Measurements from ENCODE around the gene CEBPE.
"Not testable (repeated sequence)": the region's sequence is repeated elsewhere in the genome, so short reads cannot be mapped to it uniquely, and the experiment has no call there.

The CEBPE gene

DNA sequence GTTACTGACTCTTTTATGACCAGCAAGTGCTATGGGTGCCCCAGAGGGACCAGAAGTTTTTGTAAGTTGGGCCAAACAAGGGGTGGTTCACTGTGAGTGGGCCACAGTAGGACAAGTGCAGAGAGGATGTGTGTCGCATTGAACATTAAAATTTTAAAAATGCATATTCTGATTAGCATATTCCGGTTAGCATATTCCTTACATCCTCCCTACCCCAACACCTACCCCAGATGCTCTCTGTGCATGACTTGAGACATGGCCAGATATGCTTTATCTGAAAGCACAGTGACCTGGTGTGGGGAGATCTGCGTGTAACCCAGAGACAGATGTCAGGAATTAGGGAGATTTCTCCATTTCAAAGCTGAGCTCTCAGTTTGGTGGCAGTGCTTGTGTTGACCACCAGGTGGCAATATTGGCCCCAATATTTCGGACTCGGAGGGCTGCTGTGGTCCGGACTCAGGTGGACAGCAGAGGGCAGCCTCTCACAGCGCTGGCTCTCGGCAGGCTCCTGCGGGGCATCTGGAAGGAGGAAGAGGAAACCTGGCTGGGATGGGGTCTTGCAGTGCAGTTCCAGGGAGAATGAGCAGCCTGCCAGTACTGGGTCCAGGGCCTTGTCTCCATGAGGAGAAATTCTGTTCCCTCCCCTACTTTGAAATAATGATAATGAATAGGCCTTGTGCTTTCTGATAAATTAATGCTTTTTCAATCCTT lies 1.6 kb upstream of the CEBPE start:
- peak; percentile 50 for DNase-seq (ENCODE audit: low read depth)

DNA sequence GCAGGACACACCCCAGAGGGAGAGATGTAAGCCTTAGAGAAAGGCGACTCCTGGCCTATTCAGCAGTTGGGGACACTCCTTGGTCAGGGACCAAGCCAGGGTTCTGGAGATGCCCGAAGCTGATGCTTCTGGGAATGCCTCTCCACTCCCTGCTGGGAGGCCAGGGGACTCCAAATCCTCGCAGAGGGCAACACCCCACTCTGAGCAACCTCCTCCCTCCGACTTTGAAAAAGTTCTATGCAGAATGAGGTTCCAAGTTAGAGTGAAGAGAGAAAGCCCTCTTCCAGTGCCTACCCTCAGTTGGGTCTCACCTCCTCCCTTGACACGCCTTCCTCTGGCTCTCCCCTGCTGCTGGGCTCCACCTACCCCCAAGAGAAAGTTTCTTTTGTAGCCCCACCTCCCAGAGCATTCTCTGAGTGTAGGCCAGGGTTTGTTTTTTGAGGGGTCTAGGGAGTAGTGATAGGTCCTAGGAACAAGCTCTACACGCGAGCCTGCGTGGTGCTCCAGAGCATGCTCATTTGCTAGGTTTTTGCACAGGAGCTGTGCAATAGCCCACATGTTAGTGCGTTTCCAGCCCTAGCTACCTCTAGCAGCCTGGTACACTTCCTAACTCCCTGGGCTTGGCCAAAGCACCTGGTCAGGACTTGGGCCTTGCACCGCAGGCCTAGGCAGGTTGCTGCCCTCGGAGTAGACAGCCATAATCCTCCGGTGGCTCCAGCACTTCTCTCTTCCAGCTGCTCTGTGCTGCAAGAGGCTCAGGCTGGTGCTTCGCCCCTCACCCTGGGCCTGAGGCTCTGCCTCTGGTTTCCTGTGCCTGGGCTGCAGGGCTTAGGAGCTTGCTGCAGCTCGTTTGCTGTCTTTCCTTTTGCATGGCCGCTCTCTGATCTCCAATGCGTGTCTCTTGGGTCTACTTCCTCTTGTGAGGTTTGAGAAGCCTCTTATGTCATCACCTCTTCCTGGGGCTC lies 590 bp upstream of the CEBPE start:
- no peak for DNase-seq (ENCODE audit: low read depth)

DNA sequence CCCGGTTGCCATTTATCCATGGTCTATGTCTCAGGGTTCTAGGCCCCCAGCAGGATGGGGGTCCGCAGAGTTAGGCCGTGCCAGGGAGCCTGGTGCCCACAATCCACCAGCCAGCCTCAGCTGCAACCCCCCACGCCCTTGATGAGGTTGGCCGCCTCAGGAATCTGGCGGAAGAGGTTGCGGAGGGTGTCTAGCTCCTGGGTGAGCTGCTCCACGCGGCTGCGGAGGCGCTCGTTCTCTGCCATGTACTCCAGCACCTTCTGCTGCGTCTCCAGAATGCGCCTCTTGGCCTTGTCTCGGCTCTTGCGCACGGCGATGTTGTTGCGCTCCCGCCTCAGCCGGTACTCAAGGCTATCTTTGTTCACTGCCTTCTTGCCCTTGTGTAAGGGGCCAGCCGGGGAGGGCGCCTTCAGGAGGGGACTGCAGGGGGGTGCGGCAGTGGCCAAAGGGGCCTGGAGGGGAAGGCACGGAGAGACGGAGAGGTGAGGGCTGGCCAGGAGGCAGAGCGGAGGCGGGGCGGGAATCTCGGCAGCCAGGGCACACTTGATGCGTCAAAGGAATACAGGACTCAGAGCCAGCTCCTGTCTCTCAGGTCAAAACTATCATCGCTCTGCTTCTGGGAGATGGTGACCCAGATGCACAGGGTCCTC lies 1.6 kb downstream of the CEBPE start:
- DNase-seq (ENCODE audit: low read depth) = no peak

DNA sequence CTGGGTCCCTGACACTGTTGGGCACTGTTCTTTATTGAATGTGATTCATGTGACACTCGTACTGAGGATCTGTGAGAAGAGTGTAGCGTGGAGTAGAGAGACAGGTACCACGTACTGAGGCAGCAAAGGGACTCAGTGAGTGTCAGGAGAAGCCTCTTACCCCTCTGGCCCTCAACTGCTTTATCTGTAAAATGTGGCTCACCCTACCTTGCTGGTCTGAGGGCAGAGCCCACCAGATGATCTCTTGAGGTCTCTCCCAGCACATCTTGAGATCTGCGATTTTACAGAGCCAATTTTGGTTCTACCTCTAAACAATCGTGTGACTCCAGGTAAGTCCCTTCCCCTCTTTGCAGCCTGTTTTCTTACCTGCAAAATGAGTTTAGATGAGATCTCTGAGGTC lies 3.1 kb downstream of the CEBPE start:
- no peak for DNase-seq (ENCODE audit: low read depth)

DNA sequence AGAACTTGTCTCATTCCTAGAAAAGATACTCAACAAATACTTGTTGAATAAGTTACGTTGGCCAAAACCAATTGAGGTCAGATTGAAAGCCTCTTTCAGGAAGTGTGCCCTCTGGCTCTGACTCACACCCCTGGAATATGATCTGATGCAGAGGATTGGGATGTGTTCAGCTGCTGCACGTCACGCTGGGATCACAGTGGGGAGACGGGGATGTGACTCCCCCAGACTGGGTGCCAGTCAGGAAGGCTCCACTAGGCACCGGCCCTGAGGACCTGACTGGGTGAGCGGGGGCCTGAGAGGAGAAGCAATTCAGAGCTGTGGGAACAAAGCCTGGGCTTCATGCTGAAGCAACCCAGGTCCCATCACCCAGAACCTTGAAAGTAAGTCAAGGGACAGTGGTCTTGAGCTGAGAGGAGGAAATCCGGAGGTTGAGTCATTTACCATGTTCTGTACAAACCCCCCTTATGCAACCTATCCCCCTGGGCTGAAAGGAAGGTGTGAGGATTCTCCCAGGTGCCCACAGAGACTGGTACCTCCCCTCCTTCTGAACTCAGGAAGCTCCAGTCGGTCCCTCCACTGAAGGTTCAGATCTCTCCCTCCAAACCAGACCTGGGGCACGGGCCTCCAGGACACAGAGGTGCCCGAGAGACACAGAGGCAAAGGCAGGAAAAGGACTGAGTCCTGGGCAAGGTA lies 3.9 kb downstream of the CEBPE start:
- peak; percentile 94 for DNase-seq (ENCODE audit: low read depth)

DNA sequence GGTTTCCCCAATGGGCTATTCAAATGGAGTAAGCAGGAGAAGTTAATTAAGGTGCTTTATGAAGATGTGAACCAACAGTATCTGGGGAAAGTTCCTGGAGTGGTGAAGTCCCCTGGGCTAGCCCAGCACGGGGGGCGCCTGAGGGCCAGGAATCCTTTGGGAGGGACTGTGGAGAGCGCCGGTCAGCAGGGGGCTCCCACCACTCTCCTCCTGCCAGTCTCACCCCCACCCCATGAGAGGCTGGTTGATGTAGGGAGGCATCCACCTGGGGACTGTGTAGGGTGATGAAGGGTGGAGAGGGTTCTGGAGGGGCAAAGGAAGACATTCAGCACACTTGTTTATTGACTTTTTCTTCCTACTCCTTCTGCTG lies 4.4 kb downstream of the CEBPE start:
- no peak for DNase-seq (ENCODE audit: low read depth)

- no peak for DNase-seq (ENCODE audit: low read depth)
Measured at GRCh38 chr14:23114120-23114458, 5.0 kb downstream of the CEBPE start.

DNA sequence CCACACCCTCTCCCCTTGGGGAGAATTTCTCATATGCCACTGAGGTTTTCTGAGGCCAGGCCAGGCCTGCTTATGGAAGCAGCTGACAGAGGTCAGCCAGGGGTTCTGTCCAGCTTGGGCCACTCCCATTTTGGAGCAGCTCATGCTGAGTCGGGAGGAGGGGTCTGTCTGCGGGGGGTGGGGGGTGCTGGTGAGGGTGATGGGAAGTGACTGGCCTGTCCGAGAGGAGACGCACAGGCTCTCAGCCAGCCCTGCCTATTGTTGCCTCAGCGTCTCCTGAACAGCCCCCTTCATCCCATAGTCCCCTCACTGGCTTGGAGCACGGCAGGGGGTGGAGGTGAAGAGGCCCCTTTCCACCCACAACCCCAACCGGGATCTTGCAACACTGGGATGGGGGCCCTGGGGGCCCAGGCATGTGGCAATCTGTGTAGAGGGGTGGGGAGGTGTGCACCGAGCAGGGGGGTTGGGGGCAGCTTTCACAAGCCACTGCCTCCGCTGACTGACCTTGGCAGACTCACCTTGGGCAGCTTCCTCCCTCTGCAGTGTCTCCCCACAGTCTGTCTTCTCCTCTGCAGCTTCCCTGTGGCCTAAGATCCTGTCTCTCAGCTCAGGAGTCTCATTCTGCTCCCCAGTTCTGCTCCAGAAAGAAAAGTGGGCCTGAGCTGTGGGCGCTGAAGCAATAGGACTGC lies 5.5 kb downstream of the CEBPE start:
- no peak for DNase-seq (ENCODE audit: low read depth)

DNA sequence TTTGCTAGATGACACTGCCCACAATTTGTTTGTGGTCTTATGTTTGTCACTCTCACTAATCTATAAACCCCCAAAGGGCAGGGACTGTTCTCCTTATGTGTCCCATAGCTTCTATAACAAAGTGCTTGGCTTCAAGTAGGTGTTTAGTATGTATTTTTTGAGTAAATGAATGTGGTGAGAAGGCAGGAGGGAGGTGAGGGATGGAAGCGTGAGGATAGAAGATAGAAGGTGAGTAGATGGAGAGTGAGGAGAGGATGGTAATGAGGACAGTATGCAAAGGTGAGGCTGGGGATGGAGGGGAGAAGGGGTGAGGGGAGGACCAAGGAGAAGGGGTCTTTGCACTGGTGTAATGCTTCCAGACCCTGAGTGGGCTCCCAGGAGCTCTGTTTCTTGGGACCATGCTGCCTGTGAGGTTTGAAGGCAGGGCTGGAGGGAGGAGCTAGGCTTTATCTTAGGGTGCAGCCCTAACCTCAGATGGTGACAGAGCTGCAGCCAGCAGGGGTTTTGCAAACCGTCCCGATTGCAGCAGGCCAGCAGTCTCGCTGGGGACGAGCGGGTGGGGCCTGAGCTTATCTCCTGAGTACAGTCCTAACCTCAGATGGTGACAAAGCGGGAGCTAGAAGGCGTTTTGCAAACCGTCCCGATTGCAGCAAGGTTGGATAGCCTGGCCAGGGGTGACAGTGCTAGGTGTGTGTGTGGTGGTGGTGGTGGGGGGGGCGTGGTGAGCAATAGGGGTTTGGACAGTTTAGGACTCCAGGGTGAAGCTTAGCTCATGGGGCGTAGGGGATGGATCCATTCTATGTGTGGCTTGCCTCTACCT lies 6.5 kb downstream of the CEBPE start:
- DNase-seq (ENCODE audit: low read depth) = no peak

DNA sequence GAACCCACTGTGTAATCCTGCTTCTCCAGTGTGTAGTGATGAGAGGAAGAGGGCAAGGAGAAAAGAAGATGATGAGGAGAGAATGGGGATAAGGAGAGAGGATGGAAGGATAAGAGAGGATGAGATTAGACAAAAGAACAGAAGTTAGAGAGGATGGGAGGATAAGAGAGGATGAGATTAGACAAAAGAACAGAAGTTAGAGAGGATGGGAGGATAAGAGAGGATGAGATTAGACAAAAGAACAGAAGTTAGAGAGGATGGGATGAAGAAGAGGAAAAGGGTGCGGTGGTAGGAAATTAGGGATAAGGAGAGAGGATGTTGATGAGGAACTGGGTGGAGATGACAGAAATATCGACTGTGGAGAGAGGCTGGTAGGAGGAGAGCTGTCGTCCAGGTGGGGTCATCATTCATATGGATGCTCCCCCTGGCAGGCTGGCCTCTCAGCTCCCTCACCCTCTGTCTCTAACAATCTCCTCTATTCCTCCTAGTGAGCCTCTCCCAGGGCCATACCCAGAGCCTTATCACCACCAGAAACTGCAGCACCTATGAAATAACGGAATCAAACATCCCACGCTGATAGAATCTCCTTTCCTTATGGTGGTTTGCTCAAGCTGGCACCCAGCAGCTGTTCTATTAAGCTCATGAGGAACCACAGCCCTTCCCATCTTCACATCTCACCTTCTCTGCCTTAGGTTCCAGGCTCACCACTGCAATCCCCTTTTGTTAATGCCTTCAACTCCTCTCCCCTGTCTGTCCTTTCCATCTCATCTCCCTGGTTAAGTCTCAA lies 8.3 kb downstream of the CEBPE start:
- no peak for DNase-seq (ENCODE audit: low read depth)

DNA sequence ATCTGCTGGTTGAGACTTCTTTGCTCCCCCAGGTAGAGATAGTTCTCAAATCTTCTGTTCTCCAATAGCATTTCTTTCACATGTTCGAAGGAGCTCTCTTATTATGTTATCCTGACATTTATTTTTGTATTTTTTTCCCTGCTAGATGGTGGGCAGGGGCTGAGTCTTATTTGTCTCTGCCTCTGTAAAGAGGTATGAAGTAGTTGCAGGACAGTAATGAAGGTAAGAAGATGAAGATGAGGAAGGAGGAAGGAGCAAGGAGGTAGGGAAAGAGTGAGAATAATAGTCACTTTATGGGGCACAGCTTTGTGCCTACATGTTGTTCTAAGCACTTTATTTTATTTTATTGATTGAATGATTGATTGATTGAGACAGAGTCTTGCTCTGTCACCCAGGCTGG lies 9.3 kb downstream of the CEBPE start:
- DNase-seq (ENCODE audit: low read depth) = no peak

DNA sequence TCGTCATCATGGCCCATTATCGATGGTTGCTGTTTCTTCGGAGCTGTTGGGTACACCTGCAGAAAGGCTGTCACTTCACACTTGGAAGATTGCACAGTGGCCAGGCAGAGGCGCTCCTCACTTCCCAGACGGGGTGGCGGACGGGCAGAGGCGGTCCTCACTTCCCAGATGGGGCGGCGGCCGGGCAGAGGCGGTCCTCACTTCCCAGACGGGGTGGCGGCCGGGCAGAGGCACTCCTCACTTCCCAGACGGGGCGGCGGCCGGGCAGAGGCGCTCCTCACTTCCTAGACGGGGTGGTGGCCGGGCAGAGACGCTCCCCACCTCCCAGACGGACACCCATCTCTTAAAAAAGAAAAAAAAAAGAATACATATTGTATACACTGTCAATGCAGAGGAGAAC lies 10.9 kb downstream of the CEBPE start:
- not testable (repeated sequence) for DNase-seq (ENCODE audit: low read depth)

GRCh38 chr14:23107620-23108019 lies 11.4 kb downstream of the CEBPE start:
- DNase-seq (ENCODE audit: low read depth) = not testable (repeated sequence)

GRCh38 chr14:23106747-23107045 lies 12.4 kb downstream of the CEBPE start:
- no peak for DNase-seq (ENCODE audit: low read depth)

DNA sequence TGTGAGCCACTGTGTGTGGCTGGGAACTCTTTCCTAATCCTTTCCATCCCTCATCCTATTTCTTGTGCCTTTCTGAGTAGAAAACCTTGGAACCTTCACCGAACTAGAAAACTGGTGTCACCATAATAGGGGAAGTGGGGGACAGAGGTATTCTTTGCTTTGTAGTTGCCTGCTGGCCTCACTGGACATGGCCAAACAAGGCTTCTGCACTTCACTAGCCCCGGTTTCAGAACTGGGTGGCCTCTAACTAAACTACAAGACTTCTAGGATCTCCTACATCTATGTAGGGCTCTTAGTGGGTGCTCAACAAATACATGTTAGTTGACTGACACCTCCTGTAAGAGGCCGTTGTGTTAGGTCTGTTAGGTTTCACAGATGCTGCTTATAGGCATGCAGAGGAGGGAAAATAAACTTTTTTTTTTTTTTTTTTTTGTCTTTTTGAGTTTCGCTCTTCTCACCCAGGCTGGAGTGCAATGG lies 13.7 kb downstream of the CEBPE start:
- no peak for DNase-seq (ENCODE audit: low read depth)

GRCh38 chr14:23104591-23105347 lies 14.3 kb downstream of the CEBPE start, which contains the start of gene CIROP:
CIROP (minus strand) TSS chr14:23104989; CDS start chr14:23104920, 69 bp downstream.
- no peak for DNase-seq (ENCODE audit: low read depth)

- no peak for DNase-seq (ENCODE audit: low read depth)
Measured at GRCh38 chr14:23104070-23104590, 14.9 kb downstream of the CEBPE start.

DNA sequence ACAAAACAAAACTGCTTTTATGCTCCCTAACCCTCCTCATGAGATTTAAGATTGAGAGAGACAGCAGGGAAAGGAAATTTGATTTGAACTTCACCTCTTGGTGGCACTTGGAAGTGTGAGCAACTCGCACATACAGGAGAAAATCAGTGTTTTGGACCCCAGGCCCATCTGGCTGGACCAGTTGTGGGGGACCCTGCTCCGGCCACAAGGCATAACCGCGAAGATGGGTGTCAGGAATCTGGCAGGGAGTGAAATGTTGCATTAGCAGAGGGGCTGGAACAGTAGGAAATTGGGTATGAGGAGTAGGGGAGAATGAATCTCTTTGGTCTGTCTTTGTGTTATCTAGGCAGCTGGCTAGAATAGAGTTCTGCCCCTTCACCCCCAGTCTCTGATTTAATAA lies 15.5 kb downstream of the CEBPE start:
- no peak for DNase-seq (ENCODE audit: low read depth)

DNA sequence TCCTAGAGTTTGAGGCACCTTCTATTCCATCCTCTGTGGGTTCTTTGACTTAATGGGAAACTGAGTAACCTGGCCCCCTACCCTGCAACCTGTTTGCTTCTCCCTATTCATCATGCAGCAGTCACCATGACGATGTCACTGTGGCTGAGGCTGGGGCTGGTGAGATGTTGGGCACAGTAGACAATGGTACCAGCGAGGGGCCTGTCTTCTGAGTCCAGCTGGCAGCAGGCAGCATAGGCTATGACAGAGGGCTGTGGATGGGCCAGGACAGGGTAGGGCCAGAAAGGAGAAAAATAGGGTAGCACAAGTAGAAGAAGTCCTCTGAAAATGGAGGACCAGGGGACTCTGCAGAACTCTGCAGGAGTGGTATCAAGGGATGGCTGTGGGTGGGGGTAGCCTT lies 16.3 kb downstream of the CEBPE start:
- DNase-seq (ENCODE audit: low read depth) = no peak

Data from HS-5 (cell line).